ENCODE results near the gene LLPH.
"Not testable (repeated sequence)": the region's sequence is repeated elsewhere in the genome, so short reads cannot be mapped to it uniquely, and the experiment has no call there.

The LLPH gene

GRCh38 chr12:66130267-66131066 lies at the start of gene LLPH:
Gene LLPH (minus strand): TSS chr12:66130750. CDS start chr12:66129106, 1,644 bp downstream.
- Mint-ChIP-seq H3K27me3 (no peaks in the 10 kb centered on the region), H3K36me3 (peaks cover 23% of the 10 kb centered on the region), H3K4me3 (peak within 1 kb of the TSS; percentile 98), H3K27ac (peak within 1 kb of the TSS; percentile 96), H3K9me3 (ENCODE audit: low read depth) (no peaks in the 10 kb centered on the region), H3K4me1 (ENCODE audit: low read depth) (peaks cover 51% of the 10 kb centered on the region)

- Mint-ChIP-seq H3K9me3 (ENCODE audit: low read depth) (no peaks in the 10 kb centered on the region), H3K27me3 (peaks cover 9% of the 10 kb centered on the region), H3K4me3 (no peak overlapping the region), H3K27ac (no peak overlapping the region), H3K4me1 (ENCODE audit: low read depth) (peaks cover 2% of the 10 kb centered on the region), H3K36me3 (no peaks in the 10 kb centered on the region)
Measured at GRCh38 chr12:66176105-66176900, 45.8 kb upstream of the LLPH start.

GRCh38 chr12:66174391-66175325 lies 44.1 kb upstream of the LLPH start:
- not testable (repeated sequence) for H3K27ac Mint-ChIP-seq; H3K36me3 Mint-ChIP-seq; H3K9me3 Mint-ChIP-seq (ENCODE audit: low read depth); H3K27me3 Mint-ChIP-seq; H3K4me3 Mint-ChIP-seq
- H3K4me1 Mint-ChIP-seq (ENCODE audit: low read depth): peaks cover 11% of the 10 kb centered on the region

GRCh38 chr12:66170606-66171005 lies 40.1 kb upstream of the LLPH start:
- Mint-ChIP-seq H3K27me3 (peaks cover 2% of the 10 kb centered on the region), H3K36me3 (peaks cover 16% of the 10 kb centered on the region), H3K4me1 (ENCODE audit: low read depth) (peaks cover 43% of the 10 kb centered on the region), H3K4me3 (peak overlapping the region; percentile 96), H3K27ac (peak overlapping the region; percentile 98), H3K9me3 (ENCODE audit: low read depth) (peaks cover 3% of the 10 kb centered on the region)

- Mint-ChIP-seq H3K27ac (peak within 1 kb of the TSS; percentile 98), H3K27me3 (peaks cover 2% of the 10 kb centered on the region), H3K4me1 (ENCODE audit: low read depth) (peaks cover 53% of the 10 kb centered on the region), H3K9me3 (ENCODE audit: low read depth) (peaks cover 6% of the 10 kb centered on the region), H3K4me3 (peak within 1 kb of the TSS; percentile 96), H3K36me3 (peaks cover 23% of the 10 kb centered on the region)
Measured at GRCh38 chr12:66169221-66170170, 38.9 kb upstream of the LLPH start, which contains the start of gene TMBIM4. Gene TMBIM4 (minus strand): TSS chr12:66169996. CDS start chr12:66169951, 45 bp downstream.

- peak overlapping the region; percentile 96 for H3K4me3 Mint-ChIP-seq
- H3K9me3 Mint-ChIP-seq (ENCODE audit: low read depth): peaks cover 6% of the 10 kb centered on the region
- H3K36me3 Mint-ChIP-seq: peaks cover 26% of the 10 kb centered on the region
- H3K4me1 Mint-ChIP-seq (ENCODE audit: low read depth): peaks cover 64% of the 10 kb centered on the region
- peaks cover 2% of the 10 kb centered on the region for H3K27me3 Mint-ChIP-seq
- peak overlapping the region; percentile 98 for H3K27ac Mint-ChIP-seq
Measured at GRCh38 chr12:66168410-66168809, 37.9 kb upstream of the LLPH start.

- Mint-ChIP-seq H3K27ac (no peak overlapping the region), H3K27me3 (no peaks in the 10 kb centered on the region), H3K36me3 (peaks cover 32% of the 10 kb centered on the region), H3K9me3 (ENCODE audit: low read depth) (peaks cover 10% of the 10 kb centered on the region), H3K4me3 (peak overlapping the region; percentile 59), H3K4me1 (ENCODE audit: low read depth) (peaks cover 77% of the 10 kb centered on the region)
Measured at GRCh38 chr12:66166561-66166960, 36.0 kb upstream of the LLPH start.

GRCh38 chr12:66165141-66165540 lies 34.6 kb upstream of the LLPH start:
- Mint-ChIP-seq H3K27me3 (no peaks in the 10 kb centered on the region), H3K9me3 (ENCODE audit: low read depth) (peaks cover 10% of the 10 kb centered on the region), H3K36me3 (peaks cover 32% of the 10 kb centered on the region), H3K27ac (no peak overlapping the region), H3K4me1 (ENCODE audit: low read depth) (peaks cover 74% of the 10 kb centered on the region), H3K4me3 (peak overlapping the region; percentile 2)

GRCh38 chr12:66164349-66164821 lies 33.8 kb upstream of the LLPH start:
- H3K9me3 Mint-ChIP-seq (ENCODE audit: low read depth): peaks cover 10% of the 10 kb centered on the region
- peaks cover 78% of the 10 kb centered on the region for H3K4me1 Mint-ChIP-seq (ENCODE audit: low read depth)
- H3K36me3 Mint-ChIP-seq: peaks cover 36% of the 10 kb centered on the region
- no peaks in the 10 kb centered on the region for H3K27me3 Mint-ChIP-seq
- H3K4me3 Mint-ChIP-seq: peak overlapping the region; percentile 25
- peak overlapping the region; percentile 77 for H3K27ac Mint-ChIP-seq

- Mint-ChIP-seq H3K36me3 (peaks cover 37% of the 10 kb centered on the region), H3K4me1 (ENCODE audit: low read depth) (peaks cover 77% of the 10 kb centered on the region), H3K27ac (peak overlapping the region; percentile 77), H3K9me3 (ENCODE audit: low read depth) (peaks cover 10% of the 10 kb centered on the region), H3K4me3 (peak overlapping the region; percentile 13), H3K27me3 (no peaks in the 10 kb centered on the region)
Measured at GRCh38 chr12:66163289-66163688, 32.7 kb upstream of the LLPH start.

- Mint-ChIP-seq H3K27ac (no peak overlapping the region), H3K4me1 (ENCODE audit: low read depth) (peaks cover 72% of the 10 kb centered on the region), H3K4me3 (no peak overlapping the region), H3K9me3 (ENCODE audit: low read depth) (peaks cover 10% of the 10 kb centered on the region), H3K36me3 (peaks cover 36% of the 10 kb centered on the region), H3K27me3 (no peaks in the 10 kb centered on the region)
Measured at GRCh38 chr12:66162701-66163100, 32.2 kb upstream of the LLPH start.

- peaks cover 73% of the 10 kb centered on the region for H3K4me1 Mint-ChIP-seq (ENCODE audit: low read depth)
- peaks cover 30% of the 10 kb centered on the region for H3K36me3 Mint-ChIP-seq
- H3K4me3 Mint-ChIP-seq: no peak overlapping the region
- H3K27me3 Mint-ChIP-seq: no peaks in the 10 kb centered on the region
- H3K9me3 Mint-ChIP-seq (ENCODE audit: low read depth): peaks cover 9% of the 10 kb centered on the region
- H3K27ac Mint-ChIP-seq: no peak overlapping the region
Measured at GRCh38 chr12:66160704-66161103, 30.2 kb upstream of the LLPH start.

- peaks cover 4% of the 10 kb centered on the region for H3K9me3 Mint-ChIP-seq (ENCODE audit: low read depth)
- peaks cover 19% of the 10 kb centered on the region for H3K36me3 Mint-ChIP-seq
- H3K27me3 Mint-ChIP-seq: no peaks in the 10 kb centered on the region
- no peak overlapping the region for H3K4me3 Mint-ChIP-seq
- H3K27ac Mint-ChIP-seq: peak overlapping the region; percentile 7
- H3K4me1 Mint-ChIP-seq (ENCODE audit: low read depth): peaks cover 64% of the 10 kb centered on the region
Measured at GRCh38 chr12:66159123-66159522, 28.6 kb upstream of the LLPH start.
